ENCODE measurements around the gene OR5H14.
"Not testable (repeated sequence)": the region's sequence is repeated elsewhere in the genome, so short reads cannot be mapped to it uniquely, and the experiment has no call there.

OR5H14 gene

DNA sequence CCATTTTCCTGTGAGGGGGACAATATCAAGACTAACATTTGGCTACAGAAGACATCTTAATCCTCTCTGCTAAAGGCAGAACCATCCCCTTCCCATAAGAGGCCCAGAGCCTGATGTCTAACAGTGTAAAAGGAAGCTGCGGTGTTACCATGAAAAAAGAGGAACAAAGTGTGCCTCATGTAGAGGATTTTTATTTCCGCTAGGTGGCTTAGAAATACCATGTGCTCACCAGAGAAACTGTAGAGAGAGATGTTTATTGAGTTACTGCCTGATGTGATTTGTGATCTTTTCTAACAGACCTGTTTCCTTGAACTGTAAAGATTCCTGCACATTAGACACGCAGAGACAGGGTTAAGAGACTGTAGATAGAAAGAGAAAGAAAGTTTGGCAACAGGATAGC, 41.3 kb downstream of the OR5H14 start:
- Histone ChIP-seq H3K9me3 (ENCODE audit: control insufficient read depth, insufficient read depth, low read length) (no peaks in the 10 kb centered on the region), H3K4me3 (ENCODE audit: low read length) (no peak overlapping the region), H3F3A (ENCODE audit: control insufficient read depth, insufficient read depth) (no peaks in the 10 kb centered on the region), H3K27me3 (ENCODE audit: control insufficient read depth, low read length) (no peaks in the 10 kb centered on the region), H3K9me2 (replicated peaks; ENCODE audit: control insufficient read depth, low read length) (no peaks in the 10 kb centered on the region), H3K27ac (ENCODE audit: low read depth, low read length) (no peak overlapping the region), H3K4me2 (ENCODE audit: low read length) (no peak overlapping the region), H3K79me2 (ENCODE audit: control insufficient read depth, low read length) (no peaks in the 10 kb centered on the region), H3K4me1 (ENCODE audit: control insufficient read depth, low read length) (no peaks in the 10 kb centered on the region), H3K36me3 (ENCODE audit: control insufficient read depth, low read length) (no peaks in the 10 kb centered on the region), H4K20me1 (ENCODE audit: control insufficient read depth, insufficient read depth, low read depth, low read length) (no peaks in the 10 kb centered on the region)
- no peak for TF ChIP-seq EZH2phosphoT487 (IDR thresholded peaks at IDR 0.05; ENCODE audit: borderline replicate concordance, low read length)
- TF ChIP-seq, protein P1, sequence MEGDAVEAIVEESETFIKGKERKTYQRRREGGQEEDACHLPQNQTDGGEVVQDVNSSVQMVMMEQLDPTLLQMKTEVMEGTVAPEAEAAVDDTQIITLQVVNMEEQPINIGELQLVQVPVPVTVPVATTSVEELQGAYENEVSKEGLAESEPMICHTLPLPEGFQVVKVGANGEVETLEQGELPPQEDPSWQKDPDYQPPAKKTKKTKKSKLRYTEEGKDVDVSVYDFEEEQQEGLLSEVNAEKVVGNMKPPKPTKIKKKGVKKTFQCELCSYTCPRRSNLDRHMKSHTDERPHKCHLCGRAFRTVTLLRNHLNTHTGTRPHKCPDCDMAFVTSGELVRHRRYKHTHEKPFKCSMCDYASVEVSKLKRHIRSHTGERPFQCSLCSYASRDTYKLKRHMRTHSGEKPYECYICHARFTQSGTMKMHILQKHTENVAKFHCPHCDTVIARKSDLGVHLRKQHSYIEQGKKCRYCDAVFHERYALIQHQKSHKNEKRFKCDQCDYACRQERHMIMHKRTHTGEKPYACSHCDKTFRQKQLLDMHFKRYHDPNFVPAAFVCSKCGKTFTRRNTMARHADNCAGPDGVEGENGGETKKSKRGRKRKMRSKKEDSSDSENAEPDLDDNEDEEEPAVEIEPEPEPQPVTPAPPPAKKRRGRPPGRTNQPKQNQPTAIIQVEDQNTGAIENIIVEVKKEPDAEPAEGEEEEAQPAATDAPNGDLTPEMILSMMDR (IDR thresholded peaks at IDR 0.05; ENCODE audit: low read depth, low read length, poor library complexity, severe bottlenecking), result peak; percentile 38

DNA sequence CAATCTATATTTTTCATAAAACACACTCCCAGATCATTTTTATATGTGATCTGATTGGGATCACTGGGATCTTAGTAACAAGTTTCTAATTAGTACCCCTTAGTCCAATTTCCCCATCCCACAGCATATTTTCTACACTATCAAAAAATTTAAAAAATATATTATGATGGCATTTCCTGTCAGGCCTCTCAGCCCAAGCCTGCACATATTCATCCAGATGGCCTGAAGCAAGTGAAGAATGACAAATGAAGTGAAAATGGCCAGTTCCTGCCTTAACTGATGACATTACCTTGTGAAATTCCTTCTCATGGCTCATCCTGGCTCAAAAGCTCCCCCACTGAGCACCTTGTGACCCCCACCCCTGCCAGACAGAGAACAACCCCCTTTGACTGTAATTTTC, 43.6 kb downstream of the OR5H14 start:
- H3K36me3 ChIP-seq (ENCODE audit: control insufficient read depth, low read length); H3F3A ChIP-seq (ENCODE audit: control insufficient read depth, insufficient read depth); H3K27ac ChIP-seq (ENCODE audit: low read depth, low read length); H3K9me2 ChIP-seq (replicated peaks; ENCODE audit: control insufficient read depth, low read length); H4K20me1 ChIP-seq (ENCODE audit: control insufficient read depth, insufficient read depth, low read depth, low read length); H3K9me3 ChIP-seq (ENCODE audit: control insufficient read depth, insufficient read depth, low read length); H3K79me2 ChIP-seq (ENCODE audit: control insufficient read depth, low read length); H3K4me3 ChIP-seq (ENCODE audit: low read length); H3K4me1 ChIP-seq (ENCODE audit: control insufficient read depth, low read length); H3K4me2 ChIP-seq (ENCODE audit: low read length); H3K27me3 ChIP-seq (ENCODE audit: control insufficient read depth, low read length): not testable (repeated sequence)

DNA sequence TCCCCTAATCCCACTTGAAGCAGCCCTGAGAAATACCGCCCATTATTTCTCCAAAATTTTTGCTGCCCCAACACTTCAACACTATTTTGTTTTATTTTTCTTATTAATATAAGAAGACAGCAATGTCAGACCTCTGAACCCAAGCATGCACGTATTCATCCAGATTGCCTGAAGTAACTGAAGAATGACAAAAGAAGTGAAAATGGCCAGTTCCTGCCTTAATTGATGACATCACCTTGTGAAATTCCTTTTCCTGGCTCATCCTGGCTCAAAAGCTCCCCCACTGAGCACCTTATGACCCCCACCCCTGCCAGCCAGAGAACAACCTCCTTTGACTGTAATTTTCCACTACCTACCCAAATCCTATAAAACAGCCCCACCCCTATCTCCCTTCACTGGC, 49.0 kb downstream of the OR5H14 start:
- not testable (repeated sequence) for H3K4me1 ChIP-seq (ENCODE audit: control insufficient read depth, low read length); H3K79me2 ChIP-seq (ENCODE audit: control insufficient read depth, low read length); H3K36me3 ChIP-seq (ENCODE audit: control insufficient read depth, low read length); H3K9me2 ChIP-seq (replicated peaks; ENCODE audit: control insufficient read depth, low read length); H3K9me3 ChIP-seq (ENCODE audit: control insufficient read depth, insufficient read depth, low read length); H3K4me3 ChIP-seq (ENCODE audit: low read length); H3K27me3 ChIP-seq (ENCODE audit: control insufficient read depth, low read length); H3K27ac ChIP-seq (ENCODE audit: low read depth, low read length); H4K20me1 ChIP-seq (ENCODE audit: control insufficient read depth, insufficient read depth, low read depth, low read length); H3K4me2 ChIP-seq (ENCODE audit: low read length); H3F3A ChIP-seq (ENCODE audit: control insufficient read depth, insufficient read depth)

DNA sequence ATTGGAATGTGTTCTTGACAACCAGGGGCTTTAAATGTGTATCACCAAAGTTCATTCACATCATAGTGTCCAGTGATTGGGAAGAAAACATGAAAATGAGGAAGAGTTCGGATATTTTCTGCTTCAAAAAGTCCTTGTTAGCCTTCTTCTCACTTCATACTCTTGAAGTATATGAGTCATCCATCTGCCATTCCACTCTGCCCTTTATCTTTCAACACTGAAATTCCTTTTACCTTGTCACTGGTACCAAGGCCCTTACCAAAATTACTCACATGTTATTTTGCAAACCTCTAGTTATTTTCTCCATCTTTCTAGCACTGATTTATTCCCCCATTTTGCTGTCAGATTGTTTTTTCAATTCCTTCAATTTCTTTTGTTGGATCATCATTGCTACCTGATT, 51.7 kb downstream of the OR5H14 start:
- Histone ChIP-seq H3K4me3 (ENCODE audit: low read length) (no peak overlapping the region), H3K79me2 (ENCODE audit: control insufficient read depth, low read length) (no peaks in the 10 kb centered on the region), H3K9me3 (ENCODE audit: control insufficient read depth, insufficient read depth, low read length) (no peaks in the 10 kb centered on the region), H3K27ac (ENCODE audit: low read depth, low read length) (no peak overlapping the region), H3K4me1 (ENCODE audit: control insufficient read depth, low read length) (no peaks in the 10 kb centered on the region), H3K9me2 (replicated peaks; ENCODE audit: control insufficient read depth, low read length) (no peaks in the 10 kb centered on the region), H3K4me2 (ENCODE audit: low read length) (no peak overlapping the region), H3K36me3 (ENCODE audit: control insufficient read depth, low read length) (no peaks in the 10 kb centered on the region), H4K20me1 (ENCODE audit: control insufficient read depth, insufficient read depth, low read depth, low read length) (no peaks in the 10 kb centered on the region), H3F3A (ENCODE audit: control insufficient read depth, insufficient read depth) (no peaks in the 10 kb centered on the region), H3K27me3 (ENCODE audit: control insufficient read depth, low read length) (no peaks in the 10 kb centered on the region)
- TF ChIP-seq, protein P1 (IDR thresholded peaks at IDR 0.05; ENCODE audit: low read depth, low read length, poor library complexity, severe bottlenecking), result no peak
- TF ChIP-seq EZH2phosphoT487 (IDR thresholded peaks at IDR 0.05; ENCODE audit: borderline replicate concordance, low read length), result no peak

Measured in DOHH2 (cell line).